Midbrain (tissue), 1 donor: ENCODE results near the gene NYAP2.

Experiments used
- DNase-seq: peaks from one replicate; lab custom pipeline; 2025; lab: John Stamatoyannopoulos, UW

NYAP2 gene

DNA sequence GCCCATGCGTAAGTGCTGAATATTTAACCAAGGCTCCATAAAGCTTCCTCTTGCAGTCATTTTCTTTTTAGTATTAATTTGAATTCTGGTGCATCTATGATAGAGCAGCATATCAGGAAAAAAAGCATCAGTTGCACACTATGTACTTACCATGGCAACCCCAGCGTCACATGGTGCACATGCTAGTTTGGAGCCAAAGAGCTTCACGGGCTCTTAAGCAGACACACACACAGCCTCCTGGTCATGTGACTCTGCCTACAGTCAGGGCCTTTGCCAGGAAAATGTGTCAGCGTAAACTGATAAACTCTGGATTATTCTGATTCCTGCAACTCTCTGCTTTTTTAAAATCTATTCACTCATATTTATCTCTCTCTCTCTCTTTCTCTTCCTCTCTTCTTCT lies 30.2 kb downstream of the NYAP2 start:
- DNase-seq: peak; percentile 10

DNA sequence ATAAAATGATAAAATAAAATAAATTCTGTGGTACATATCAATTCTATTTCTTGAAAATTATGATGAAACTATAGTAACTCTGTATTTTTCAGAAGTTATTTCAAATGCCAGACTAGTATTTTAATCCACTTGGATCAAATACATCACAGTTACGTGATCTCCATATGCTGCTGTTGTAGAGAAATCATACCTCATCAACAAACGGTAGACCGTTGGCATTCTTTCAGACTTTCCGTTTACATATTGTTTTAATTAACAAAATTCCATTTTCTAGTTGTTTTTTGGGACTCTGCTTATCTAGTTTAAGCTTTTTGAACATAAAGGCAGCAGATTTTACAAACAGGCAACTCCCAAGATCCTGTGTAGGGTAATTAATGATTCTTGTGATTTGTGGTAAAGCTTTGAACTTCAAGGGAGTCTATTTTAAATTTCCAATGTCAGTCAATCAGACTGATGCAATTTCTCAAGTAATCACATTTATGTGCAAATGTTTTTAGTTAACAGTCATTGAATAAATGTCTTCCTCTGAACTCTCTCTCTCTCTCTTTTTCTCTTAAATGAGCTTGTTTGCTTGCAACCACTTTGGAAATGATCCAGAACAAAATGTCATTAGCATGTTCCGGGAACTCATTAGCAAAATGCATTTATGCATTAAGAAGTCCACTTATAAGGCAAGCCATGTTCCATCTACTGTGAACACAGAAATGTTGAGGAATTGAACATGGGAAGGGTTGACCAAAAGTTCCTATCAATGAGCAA lies 31.8 kb downstream of the NYAP2 start:
- DNase-seq: no peak

GRCh38 chr2:225434014-225434413 lies 34.5 kb downstream of the NYAP2 start:
- no peak for DNase-seq

DNA sequence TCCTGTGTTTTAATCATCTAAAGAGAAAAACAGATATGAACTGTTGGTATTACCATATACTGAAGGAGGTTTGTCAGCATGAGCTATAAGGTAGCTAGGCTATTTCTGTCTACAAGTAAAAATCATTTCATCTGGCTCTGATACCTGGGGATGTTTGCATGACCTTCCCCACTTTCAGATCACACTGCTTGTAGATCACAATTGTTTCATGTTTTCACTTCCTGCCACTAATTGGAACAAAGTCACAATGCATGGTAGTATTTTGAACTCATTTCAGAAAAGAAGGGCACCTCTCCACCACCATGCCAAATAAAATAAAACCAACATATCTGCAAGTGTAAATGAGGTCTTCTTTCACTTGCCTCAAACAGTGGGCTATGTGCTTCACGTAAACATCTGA lies 37.8 kb downstream of the NYAP2 start:
- DNase-seq: no peak

GRCh38 chr2:225438248-225438647 lies 38.7 kb downstream of the NYAP2 start:
- no peak for DNase-seq

- no peak for DNase-seq
Observed at GRCh38 chr2:225452677-225453076, 53.2 kb downstream of the NYAP2 start.

DNA sequence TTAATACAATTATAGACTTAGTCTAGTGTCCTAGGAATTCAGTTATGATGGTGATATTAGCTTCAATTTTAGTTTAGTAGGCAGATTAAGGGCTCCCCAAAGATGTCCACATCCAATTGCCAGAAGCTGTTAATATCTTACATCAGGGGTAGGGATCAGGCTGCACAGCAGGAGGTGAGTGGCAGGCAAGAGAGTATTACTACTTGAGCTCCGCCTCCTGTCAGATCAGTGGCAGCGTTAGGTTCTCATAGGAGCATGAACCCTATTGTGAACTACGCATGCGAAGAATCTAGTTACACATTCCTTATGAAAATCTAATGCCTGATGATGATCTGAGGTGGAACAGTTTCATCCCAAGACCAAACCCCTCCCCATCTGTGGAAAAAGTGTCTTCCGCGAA lies 54.9 kb downstream of the NYAP2 start:
- DNase-seq: no peak

DNA sequence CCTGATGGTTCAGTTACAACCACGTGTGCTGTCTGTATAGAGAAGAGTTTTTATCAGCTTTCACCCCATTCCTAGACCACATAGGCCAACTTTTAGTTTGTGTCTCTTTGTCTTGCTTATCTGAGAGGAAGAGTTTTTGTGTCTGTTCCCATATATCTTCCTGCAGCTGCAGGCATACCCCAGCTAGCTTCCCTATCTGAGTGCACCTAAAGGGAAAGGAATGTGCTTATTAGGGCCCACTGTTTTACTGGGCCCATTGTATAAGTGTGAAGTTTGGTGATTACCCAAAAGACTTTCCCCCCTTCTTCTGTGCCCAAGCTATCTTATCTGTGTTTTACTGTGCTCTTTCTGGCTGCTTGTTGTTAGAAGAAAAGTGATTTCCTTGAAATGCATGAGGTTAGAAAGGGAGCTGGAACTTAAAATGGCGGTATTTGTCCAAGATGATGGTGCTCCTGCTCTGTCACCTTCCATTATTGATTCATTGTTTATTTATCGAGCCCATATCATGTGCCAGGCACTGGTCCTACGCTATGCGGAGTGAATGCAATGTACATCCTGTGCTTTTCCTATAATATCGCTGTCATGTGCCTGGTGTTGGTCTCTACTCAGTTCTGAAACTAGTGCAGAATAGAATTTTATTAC lies 57.2 kb downstream of the NYAP2 start:
- DNase-seq: no peak

- DNase-seq: no peak
Observed at GRCh38 chr2:225457482-225457881, 58.0 kb downstream of the NYAP2 start.

GRCh38 chr2:225458431-225459117 lies 59.1 kb downstream of the NYAP2 start:
- no peak for DNase-seq

GRCh38 chr2:225462417-225462816 lies 62.9 kb downstream of the NYAP2 start:
- DNase-seq: no peak

DNA sequence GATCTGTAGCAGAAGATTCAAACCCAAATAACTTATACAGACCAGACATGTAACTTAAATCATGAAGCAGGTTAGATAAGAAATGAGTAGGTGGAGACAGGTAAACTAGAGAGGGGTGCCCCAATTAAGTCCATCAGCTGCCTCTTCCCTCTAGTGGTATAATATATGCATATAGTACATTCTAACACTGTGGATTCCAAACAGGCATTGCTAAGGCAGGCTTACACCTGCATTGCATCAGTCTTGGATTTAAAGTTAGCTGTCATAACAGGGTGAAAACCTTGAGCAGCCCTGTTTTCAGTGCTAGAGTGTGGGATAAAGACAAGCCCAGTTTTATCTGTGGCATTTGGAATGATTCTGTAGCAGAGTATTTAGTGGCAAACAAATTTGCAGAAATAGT lies 63.4 kb downstream of the NYAP2 start:
- no peak for DNase-seq

- DNase-seq: no peak
Observed at GRCh38 chr2:225463449-225463848, 63.9 kb downstream of the NYAP2 start.

- no peak for DNase-seq
Observed at GRCh38 chr2:225464346-225465025, 65.0 kb downstream of the NYAP2 start.

- no peak for DNase-seq
Observed at GRCh38 chr2:225465827-225466226, 66.3 kb downstream of the NYAP2 start.

DNA sequence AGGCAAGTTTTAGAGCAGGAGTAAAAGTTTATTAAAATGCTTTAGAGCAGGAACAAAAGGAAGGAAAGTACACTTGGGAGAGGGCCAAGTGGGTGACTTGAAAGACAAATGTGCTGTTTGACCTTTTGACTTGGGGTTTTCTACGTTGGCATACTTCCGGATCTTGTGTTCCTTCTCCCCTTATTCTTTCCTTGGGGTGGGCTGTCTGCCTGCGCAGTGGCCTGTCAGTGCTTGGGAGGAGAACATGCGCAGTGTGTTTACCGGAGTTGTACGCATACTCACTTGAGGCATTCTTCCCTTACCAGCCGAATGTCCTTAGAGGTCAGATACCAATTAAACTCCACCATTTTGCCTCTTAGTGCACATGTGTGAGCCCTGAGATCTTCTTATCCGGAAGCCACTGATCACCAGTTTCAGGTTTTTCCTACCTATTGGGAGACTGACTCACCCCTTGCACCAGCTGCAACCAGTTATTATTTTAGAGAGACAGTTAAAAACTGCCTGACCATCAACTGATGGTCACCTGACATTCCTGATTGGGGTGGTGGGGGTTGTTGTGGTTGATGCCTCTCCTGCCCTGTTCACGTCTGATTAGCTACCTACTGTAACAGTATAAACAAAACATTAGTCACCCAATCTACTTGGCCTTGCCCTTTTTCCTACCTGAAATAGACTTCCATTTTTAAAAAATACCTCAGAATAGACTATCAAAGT lies 67.5 kb downstream of the NYAP2 start:
- no peak for DNase-seq

GRCh38 chr2:225468131-225468530 lies 68.6 kb downstream of the NYAP2 start:
- DNase-seq: no peak

DNA sequence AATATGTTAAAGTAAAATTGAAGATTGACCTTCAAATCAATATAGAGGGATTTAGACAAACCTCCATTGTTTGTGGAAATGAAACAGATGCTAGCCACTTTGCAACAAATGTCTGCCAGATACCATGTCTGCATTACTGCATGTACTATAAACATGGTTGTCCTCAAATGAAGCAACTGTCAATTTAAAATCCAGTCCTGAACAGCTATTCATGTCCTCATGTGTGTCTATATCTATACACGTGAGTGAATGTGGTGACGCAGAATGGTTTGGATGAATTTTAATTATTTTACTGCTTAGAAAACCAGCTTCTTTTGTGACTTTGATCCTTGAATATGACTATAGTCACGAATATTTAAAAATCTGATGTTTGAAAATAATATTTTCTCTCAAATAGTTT lies 71.5 kb downstream of the NYAP2 start:
- no peak for DNase-seq

DNA sequence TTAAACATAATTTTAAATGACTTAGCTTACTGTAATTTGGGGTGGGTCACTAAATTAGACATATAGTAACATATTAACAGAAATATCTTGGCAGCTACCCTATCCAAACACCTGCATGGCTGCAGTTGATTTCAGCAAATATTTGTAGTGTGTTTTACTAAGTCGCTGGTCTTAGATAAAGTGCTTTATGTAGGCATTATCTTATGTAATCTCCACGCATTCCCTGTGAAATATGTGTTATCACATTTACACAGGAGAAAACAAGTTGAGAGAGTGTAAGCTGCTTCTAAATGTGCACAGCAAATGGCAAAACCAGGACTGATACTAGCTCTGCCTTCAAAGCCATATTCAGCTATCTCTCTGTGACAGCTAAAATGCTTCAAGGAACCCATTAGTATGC lies 72.0 kb downstream of the NYAP2 start:
- no peak for DNase-seq

GRCh38 chr2:225472161-225472560 lies 72.7 kb downstream of the NYAP2 start:
- DNase-seq: no peak

GRCh38 chr2:225479386-225479785 lies 79.9 kb downstream of the NYAP2 start:
- no peak for DNase-seq

DNA sequence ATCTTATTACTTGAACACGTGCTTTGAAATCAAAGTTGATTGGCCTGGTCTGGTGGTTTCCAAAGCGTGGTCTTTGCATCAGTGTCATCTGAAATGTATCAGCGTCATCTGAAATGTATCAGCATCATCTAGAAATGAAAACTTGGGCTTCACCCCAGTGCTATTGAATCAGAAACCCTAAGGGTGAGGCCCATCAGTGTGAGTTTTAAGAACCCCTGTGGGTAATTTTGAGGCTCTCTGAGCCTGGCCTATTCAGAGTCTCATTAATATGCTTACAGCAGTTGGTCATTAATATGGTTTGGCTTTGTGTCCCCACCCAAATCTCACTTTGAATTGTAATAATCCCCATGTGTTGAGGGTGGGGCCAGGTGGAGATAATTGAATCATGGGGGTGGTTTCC lies 85.2 kb downstream of the NYAP2 start:
- DNase-seq: no peak
